CD4-positive, alpha-beta T cell treated with Interleukin-10 for 1 hour (primary cell): ENCODE data around the gene LECT2.
A peak's percentile ranks its signal among the peaks of the same experiment; 100 is the strongest.

Experiments
- DNase-seq: peaks from one replicate; pipeline ENCODE4 v3.0.0-alpha.2; 2020

The LECT2 gene

DNA sequence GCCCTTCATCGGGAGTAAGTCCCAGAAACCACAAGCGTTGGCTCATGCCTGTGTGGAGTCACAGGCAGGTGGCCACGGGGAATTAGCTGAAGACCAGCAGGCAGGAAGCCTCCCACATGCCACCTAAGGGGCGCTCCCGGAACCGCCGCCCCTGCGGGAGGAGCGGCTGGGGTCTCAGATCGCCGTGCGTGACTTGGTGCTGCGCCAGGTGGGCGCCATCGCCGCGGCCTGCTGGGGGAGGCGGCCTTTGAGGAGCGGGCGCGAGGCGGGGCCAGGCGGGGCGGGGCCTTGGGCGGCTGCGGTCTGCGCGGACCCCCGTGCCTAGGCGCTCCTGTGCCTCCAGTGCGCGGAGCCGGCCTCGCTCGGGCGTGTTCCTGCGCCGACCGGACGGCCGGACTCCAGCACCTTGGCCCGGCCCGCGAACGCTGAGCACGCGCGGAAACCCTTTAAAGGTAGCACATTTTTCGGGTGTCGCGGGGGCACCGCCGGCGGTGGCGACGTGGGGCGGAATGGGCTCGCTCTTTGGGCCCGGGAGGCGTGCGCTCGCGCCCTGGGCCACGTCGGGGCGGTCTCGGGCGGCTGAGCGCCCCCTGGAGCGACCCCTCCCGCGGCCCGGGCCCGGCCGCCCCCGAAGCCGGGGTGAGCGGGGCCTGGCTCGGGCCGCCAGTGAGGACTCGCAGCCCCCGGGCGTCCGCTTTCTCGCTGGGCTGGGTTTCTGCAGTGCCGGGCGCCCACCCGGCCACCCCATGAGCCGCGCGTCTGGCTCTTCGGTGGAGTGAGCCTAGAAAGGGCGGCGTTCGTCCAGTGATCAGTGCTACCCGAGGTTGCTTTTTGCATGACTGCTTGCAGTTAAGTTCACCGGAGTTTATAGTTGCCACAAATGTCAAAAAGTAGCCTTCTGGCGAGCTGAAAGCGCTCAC, 24.5 kb downstream of the LECT2 start:
- no peak for DNase-seq

DNA sequence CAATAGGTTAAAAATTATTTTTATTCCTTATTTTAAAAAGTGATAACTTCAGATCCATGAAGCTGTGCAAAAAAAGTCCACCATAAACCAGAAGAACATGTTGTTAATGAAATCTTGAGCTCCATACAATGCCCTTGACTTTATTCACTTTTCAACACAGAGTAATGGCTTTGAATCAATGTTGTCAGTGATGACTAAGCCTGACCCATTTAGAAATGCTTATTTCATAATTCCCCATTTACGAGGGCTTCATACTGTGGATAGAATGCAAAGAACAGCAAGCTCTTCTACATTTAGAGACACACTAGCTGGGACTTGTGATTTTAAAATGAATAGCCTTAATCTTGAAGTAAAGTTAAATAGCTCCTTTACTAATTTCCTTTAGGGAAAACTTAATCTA, 33.4 kb downstream of the LECT2 start:
- DNase-seq = no peak

DNA sequence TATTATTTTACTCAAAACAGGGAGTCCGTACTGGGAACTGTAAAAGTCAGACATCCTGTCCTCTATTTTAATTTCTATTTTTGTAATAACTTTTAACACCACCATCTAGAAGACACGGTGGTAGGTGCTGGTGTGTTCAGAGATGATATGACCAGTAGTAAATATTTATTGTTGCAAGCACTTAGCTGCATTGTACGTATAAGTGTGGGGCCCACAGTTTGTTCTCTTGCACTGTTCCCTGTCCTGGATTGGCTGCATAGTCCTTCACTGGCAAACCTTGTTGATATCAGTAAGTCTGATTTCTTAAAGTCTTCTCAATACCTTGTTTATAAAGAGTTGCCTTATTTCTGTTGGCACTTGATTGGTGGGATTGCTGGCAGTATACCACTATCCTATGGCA, 34.6 kb downstream of the LECT2 start:
- DNase-seq = no peak

DNA sequence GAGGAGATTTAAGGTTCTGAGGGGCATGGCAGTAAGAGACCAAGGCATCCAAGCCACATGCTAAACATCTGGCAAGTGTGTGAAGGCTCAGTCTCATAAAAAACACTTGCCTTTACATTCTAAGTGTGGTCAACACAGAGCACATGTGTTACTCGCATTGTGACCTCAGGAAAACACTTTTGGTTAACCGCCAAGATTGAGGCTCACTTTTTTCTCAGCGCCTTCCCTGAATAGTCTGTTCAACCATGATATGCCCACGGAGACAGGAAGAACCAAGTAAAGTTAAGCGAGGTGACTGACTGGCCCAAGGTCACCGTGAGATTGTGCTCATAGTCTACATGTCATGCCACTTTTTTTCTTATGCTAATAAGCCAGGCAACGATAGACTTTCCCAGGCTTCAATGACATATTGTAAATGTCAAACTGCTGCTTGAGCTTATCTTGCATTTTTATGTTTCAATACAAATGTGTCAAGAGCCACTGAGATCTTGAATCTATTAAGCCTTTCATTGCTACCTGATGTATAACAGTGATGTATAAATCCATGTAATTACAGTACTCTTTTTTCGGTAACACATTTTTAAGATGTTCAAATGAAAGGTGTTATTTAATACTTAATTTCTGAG, 38.0 kb downstream of the LECT2 start:
- DNase-seq = peak; percentile 11

DNA sequence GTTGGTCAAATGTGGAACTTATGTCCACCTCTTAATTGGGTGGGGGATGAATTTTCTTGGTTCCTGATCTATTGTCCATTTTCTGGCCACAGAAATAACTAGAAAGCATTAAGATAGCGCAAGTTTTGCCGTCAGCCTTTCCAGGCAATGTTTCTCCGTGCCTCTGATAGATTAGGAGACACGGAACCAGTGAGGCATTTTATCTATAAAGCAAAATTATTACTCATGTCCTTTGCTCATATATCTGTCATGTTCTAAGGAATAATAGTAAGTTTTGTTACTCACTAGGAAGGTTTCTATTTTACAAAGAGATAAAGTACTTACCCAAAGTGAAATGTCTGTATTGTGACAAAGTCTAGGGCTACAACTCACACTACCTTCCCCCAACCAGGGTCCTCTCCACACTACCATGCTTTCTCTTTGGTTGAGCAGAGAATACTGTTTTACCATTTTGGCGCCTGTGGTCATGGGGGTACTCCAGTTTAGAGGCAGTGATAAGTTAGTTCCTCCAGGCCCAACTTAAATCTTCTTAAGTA, 39.2 kb downstream of the LECT2 start:
- DNase-seq = no peak

DNA sequence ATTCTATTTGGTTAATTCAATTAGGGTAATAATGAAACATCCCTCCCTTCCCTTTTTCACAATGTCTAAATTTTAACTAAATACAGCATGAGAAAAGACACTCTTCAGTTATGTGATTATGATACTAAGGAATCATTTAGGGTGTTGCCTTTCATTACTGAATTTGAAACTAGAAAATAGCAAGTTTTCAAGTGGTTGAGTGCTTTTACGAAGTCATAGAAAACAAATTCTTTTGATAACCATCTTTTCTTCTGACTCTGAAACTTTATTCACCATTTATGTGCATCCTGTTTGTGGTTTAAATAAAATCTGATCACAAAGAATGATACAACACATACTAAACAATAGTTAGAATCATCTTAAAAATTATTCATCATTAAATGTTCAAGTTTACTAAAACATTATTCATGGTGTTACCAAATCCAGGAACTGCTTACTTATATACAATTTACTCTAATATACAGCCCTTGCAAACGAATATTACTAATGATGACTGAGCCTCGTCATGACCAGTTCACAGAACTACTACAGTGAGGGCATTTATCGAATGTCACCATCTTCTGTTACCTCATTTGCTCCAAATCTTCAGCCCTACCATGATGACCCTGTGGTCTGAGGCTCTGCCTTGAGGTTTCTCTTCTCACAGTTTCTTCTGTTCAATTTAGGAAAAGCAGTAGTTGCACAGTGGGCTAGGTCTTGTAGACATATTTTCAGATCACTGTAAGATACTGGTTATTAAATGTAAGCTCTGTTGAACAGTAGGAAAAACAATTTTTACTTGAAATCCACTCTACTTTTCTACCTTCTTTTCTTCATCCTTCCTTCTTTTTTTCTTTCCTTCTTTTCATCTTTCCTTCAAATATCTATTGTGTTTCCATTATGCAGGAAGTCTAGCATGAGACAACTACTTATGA, 40.8 kb downstream of the LECT2 start:
- no peak for DNase-seq

DNA sequence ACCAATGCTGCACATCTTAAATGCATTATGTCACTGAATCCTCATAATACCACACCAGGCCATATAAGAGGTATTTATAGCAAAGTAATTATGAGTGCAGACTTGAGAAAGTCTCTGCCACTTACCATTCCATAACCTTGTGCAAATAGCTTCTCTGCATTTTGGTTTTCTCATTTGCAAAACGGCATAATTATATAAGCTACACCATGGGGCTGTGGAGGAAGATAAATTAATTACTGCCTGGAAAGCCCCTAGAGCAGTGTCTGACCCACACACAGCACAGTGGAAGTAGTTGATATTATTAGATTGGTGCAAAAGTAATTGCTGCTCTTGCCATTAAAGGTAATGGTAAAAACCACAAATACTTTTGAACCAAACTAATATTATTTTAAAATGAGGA, 49.6 kb downstream of the LECT2 start:
- DNase-seq = no peak

DNA sequence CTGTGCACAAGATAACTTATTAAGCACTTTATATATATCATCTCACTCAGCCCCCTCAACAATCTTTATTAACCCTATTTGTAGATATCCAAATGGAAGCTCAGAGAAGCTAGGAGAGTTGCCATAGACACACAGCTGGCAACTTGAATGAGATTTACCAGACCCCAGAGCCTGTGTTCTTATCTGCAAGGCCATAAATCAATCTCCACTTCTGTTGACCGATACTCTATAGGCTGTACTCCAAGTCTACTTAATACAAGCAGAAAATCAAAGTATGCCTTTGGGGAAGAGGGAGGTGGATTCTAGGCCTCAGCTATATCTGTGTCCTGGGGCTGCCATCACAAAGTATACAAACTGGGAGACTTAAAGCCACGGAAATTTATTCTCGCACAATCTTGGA, 53.1 kb downstream of the LECT2 start:
- DNase-seq = no peak

DNA sequence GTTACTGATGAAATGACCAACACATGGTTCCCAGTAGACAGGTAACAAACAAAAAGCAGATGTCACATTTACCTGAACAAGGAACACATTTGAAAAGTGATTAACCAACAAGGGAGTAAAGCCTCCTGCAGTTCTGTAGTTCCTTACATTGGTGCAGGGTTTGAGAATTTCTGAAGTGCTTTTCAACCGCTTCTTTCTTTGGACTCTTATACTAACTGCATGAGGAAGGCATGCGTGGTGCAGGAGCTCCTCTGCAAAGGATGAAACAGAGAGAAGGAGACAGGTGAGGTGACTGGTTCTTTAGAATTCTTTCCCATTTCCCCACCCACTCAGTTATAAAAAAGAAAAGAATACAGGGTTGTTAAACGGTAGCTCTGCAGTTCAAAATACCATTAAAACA, 54.5 kb downstream of the LECT2 start:
- no peak for DNase-seq

DNA sequence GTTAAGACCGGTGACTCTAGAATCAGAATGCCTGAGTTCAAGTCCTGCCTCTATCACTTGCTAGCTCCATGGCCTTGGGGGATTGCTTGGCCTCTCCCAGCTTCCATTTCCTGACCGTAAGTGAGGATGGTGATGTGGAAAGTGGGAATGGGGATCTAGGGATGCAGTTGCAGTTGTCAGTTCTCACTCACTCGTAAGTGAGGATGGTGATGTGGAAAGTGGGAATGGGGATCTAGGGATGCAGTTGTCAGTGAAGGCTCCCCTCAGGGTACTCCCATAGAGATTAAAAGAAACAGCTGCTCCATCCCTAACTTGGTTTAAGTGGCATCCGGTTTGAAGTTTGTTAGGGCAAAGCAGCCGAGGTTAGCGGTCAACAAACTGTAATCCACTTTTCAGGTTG, 56.1 kb downstream of the LECT2 start:
- DNase-seq = no peak
